Memory B cell (primary cell): ENCODE data around the gene CCDC74A.
"Not testable (repeated sequence)": the region's sequence is repeated elsewhere in the genome, so short reads cannot be mapped to it uniquely, and the experiment has no call there.

Source experiments
- ATAC-seq: fragments of 150-1000 bp; cut with Tn5 transposase; 2 replicates; pipeline ENCODE4 v1.10.0; 2021; ENCODE audit warnings: low read depth, mild to moderate bottlenecking, moderate library complexity
- DNase-seq, 2 donors: peaks; one replicate each; pipeline ENCODE4 v3.0.0; 2022; ENCODE audit warnings: low spot score in 2 of 2
- H3K27ac Mint-ChIP-seq: one replicate; pipeline ENCODE4 v1.8.0; 2022; ENCODE audit warnings: mild to moderate bottlenecking, moderate library complexity, mixed read lengths
- H3K27me3 Mint-ChIP-seq: one replicate; pipeline ENCODE4 v1.8.0; 2022; ENCODE audit warnings: mixed read lengths
- H3K36me3 Mint-ChIP-seq: one replicate; pipeline ENCODE4 v1.8.0; 2022; ENCODE audit warnings: mild to moderate bottlenecking, mixed read lengths
- H3K4me1 Mint-ChIP-seq: one replicate; pipeline ENCODE4 v1.8.0; 2022; ENCODE audit warnings: mixed read lengths
- H3K4me3 Mint-ChIP-seq: one replicate; pipeline ENCODE4 v1.8.0; 2022; ENCODE audit warnings: mild to moderate bottlenecking, moderate library complexity, mixed read lengths
- H3K9me3 Mint-ChIP-seq: one replicate; pipeline ENCODE4 v1.8.0; 2022; ENCODE audit warnings: mixed read lengths

CCDC74A gene

DNA sequence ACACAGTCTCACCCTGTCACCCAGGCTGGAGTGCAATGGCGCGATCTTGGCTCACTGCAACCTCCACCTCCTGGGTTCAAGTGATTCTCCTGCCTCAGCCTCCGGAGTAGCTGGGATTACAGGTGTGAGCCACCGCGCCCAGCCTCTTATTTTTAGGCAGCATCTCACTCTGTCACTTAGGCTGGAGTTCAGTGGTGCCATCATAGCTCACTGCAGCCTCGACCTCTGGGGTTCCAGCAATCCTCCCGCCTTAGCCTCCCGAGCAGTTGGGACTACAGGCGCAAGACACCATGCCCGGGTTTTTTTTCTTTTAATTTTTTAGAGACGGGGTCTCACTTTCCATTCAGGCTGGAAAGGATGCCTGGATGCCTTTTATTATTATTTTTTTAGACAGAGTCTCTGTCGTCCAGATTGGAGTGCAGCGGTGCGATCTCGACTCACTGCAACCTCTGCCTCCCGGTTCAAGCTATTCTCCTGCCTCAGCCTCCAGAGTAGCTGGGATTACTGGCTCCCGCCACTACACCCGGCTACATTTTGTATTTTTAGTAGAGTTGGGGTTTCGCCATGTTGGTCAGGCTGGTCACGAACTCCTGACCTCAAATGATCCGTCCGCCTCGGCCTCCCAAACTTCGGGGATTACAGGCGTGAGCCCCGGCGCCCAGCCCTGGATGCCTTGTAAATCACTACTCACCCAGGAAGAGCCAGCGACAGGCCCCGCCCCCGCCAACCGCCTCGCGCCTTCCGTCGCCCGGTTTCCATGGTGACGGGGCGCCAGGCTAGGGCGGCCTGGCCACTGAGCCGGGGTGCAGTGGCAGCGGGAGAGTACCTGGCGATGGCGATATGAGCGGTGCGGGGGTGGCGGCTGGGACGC, at the start of gene CCDC74A:
TSS of gene CCDC74A (plus strand) at position 758 of the 871 bp plus-strand sequence. CDS start at position 841, 83 bp downstream.
- DNase-seq = peak; percentile 66 to 68
- ATAC-seq = peak; percentile 95
- Mint-ChIP-seq H3K4me3 (peak within 1 kb of the TSS; percentile 85), H3K27ac (peak within 1 kb of the TSS; percentile 42)
- not testable (repeated sequence) for H3K4me1 Mint-ChIP-seq, H3K36me3 Mint-ChIP-seq, H3K27me3 Mint-ChIP-seq, H3K9me3 Mint-ChIP-seq

GRCh38 chr2:131478074-131478849, 49.4 kb upstream of the CCDC74A start:
- not testable (repeated sequence) for ATAC-seq, H3K27ac Mint-ChIP-seq, DNase-seq, H3K27me3 Mint-ChIP-seq, H3K9me3 Mint-ChIP-seq, H3K4me1 Mint-ChIP-seq, H3K36me3 Mint-ChIP-seq, H3K4me3 Mint-ChIP-seq

DNA sequence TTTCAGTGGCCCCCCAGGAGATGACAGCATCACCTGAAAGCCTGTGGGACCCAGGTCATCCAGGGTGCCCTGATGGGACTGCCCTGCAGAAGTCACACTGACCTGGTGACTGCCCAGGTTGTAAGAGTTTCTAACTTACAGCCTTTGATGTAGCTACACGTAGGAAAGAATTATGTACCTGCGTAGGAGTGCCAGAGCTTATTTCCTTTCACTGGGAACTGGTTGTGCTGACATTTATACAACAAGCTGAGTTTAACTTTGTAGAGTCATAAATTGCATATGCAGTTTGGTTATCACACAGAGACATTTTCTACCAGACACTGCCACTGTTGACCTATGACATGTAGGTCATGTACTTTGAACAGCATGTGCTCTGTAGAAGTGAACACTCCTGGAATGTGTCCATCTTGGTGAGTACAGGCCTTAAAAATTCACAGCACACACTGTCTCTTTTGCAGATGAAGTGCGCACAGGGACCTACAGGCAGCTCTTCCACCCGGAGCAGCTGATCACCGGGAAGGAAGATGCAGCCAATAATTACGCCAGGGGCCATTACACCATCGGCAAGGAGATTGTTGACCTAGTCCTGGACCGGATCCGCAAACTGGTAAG, 48.7 kb upstream of the CCDC74A start:
- H3K4me3 Mint-ChIP-seq, H3K36me3 Mint-ChIP-seq, ATAC-seq, H3K27ac Mint-ChIP-seq, H3K27me3 Mint-ChIP-seq, DNase-seq, H3K9me3 Mint-ChIP-seq, H3K4me1 Mint-ChIP-seq: not testable (repeated sequence)

DNA sequence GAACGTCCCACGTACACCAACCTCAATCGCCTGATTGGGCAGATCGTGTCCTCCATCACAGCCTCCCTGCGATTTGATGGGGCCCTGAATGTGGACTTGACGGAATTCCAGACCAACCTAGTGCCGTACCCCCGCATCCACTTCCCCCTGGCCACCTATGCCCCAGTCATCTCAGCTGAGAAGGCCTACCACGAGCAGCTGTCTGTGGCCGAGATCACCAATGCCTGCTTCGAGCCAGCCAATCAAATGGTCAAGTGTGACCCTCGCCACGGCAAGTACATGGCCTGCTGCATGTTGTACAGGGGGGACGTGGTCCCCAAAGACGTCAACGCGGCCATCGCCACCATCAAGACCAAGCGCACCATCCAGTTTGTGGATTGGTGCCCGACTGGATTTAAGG, 47.3 kb upstream of the CCDC74A start:
- not testable (repeated sequence) for H3K27ac Mint-ChIP-seq, H3K9me3 Mint-ChIP-seq, H3K27me3 Mint-ChIP-seq, ATAC-seq, H3K36me3 Mint-ChIP-seq, DNase-seq, H3K4me1 Mint-ChIP-seq, H3K4me3 Mint-ChIP-seq

DNA sequence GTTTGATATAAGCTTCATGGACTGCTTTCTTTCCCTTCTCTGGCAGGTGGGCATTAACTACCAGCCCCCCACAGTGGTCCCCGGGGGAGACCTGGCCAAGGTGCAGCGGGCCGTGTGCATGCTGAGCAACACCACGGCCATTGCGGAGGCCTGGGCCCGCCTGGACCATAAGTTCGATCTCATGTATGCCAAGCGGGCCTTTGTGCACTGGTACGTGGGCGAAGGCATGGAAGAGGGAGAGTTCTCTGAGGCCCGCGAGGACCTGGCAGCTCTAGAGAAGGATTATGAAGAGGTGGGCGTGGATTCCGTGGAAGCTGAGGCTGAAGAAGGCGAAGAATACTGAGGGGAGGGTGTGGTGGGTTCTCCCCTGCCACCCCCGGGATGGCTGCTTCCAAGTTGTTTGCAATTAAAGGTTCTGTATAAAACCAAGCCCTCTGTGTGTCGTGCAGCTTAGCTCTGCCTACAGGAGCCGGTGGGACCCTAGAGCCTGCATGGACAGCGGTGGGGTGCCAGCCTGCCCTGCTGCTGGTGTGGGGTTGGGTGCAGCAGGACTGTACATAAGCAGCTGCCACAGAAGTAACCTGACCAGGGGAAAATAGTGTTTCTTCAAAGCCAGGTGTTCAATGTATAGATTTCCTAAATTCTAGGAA, 45.1 kb upstream of the CCDC74A start:
- not testable (repeated sequence) for H3K4me1 Mint-ChIP-seq, H3K4me3 Mint-ChIP-seq, H3K27ac Mint-ChIP-seq, H3K27me3 Mint-ChIP-seq, ATAC-seq, H3K36me3 Mint-ChIP-seq, H3K9me3 Mint-ChIP-seq, DNase-seq

DNA sequence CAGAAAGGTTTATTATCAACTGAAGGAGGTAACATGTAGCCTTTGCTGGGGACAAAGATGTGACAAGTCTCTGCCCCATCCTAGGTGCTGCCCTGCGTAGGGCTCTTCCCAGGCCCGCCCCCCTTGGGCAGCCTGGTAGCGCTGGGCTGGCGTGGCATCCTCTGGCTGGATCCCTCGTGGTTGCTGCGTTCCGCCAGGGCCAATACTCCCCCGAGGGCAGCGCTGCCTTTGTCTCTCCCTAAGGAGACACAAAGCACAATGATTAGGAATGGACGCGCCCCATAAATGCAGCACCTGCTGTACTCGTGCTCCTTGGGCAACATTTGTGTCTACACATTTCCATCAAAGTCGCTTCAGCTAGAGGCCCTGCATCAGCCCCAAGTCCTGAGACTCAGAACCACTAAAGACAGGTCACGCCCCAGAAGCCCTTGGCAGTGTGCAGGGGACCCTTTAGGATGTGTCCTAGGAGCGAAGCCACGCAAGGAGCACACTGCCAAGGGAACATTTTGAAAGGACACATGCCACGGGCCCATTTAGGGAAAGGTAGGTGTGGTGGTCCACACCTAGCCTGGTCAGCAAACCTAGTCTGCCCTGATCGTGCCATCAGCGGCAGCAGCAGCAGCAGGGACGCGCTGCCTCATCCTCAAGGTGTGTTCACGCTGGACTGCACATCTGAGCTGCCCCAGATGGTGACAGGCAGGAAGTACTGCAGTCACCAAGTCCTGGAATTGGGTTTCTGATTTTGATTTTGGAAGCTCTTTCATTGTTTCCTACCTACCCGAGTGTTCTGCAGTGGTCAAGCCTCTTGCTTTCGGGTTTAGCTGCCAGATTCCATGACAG, 43.5 kb upstream of the CCDC74A start:
- not testable (repeated sequence) for H3K27ac Mint-ChIP-seq, DNase-seq, H3K27me3 Mint-ChIP-seq, H3K36me3 Mint-ChIP-seq, H3K4me1 Mint-ChIP-seq, ATAC-seq, H3K4me3 Mint-ChIP-seq, H3K9me3 Mint-ChIP-seq

DNA sequence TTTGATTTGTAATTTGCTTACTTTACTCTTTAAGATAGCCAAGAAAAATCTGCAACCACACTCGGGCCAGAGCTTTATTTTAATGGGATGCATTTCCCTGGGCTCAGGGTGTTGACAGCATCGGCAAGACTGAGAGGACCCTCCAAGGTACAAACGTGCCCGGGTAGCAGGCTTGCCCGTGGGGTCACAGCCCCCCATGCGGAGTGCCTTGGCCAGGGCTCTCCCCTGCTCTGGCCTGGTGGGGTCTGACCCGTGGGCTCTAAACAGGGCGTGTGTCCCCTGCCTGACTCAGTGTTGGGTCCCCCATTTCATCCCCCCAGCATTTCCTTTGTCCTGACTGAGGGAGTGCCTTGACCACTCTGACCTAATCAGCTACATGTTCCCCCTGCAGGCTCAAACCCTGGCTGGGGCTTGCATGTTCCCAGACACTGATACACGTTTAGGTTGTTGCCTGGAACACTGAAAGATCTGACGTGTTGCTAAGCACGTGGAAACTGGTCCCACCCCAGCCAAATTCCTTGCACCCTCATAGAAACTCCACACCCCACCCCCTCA, 42.7 kb upstream of the CCDC74A start:
- not testable (repeated sequence) for H3K4me1 Mint-ChIP-seq, H3K36me3 Mint-ChIP-seq, DNase-seq, H3K27me3 Mint-ChIP-seq, ATAC-seq, H3K27ac Mint-ChIP-seq, H3K9me3 Mint-ChIP-seq, H3K4me3 Mint-ChIP-seq

DNA sequence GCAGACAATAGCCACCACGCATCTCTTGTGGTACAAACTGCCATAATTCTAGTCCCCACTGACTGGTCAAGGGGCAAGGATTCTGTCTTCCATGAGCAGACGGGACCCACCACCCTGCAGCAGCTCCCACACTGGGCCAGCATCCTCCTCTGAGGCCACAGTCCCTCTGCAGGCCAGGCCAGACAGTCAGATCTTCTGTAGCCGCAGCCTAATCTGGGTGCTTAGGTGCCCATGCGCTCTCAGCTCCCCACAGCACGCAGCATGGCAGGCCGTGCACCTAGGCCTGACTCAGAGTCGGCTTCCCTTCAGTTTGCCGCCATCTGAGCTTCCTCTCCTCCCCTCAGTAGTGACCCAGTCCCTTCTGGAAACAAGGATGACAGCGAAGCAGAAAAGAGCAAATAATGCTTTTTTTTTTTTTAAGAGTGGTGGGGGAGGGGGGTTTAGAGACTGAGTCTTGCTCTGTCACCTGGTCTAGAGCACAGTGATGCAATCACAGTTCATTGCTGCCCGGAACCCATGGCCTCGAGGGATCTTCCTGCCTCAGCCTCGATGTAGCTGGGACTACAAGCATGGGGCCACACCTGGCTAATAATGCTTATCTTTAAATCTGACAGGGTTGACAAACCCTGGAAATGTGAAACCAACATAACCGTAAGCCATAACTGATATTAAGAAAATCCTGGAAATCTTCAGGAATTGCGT, 41.3 kb upstream of the CCDC74A start:
- H3K36me3 Mint-ChIP-seq = not testable (repeated sequence)

DNA sequence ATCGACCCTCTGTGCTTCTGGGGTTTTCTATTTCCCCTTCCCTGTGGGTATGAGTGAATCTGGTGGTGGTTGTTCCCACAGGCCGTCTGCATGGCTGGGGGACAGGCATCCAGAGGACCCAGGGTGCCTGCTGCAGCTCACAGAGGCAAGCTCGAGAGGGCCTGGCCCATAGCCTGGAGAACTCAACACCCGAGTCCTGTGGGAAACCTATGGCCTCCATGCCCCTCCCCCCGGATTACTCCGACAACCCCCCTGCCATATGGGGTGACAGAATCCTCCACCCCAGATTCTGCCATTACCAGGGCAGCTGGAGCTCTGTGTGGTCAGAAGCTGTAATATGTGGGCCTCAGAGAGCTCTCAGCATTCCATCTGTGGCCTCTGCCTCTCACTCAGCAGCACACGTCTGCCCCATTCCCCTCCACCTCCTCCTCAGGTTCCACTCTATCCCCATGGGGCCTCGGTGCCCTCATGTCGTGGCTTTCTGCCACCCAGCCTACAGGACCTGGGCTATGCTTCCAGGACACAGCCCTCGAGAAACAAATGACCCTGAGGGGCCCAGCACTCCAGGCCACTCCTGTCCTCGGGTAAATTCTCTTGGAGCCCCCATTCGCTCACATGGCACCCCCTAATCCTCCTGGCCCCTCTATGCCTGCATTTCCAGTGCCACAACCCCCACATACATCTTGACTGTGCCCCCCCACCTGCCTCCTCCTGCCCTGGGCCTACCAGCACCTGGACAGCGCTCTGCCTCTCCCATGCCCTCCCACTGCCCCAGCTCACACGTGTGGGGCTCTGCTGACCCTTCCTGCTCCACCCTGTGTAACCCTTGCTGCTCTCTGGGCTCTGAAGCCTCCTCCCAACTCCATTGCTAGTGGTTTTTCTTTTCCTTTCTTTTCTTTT, 39.1 kb upstream of the CCDC74A start:
- no peak for ATAC-seq
- no peaks in the 10 kb centered on the region for H3K36me3 Mint-ChIP-seq
- H3K27me3 Mint-ChIP-seq = no peaks in the 10 kb centered on the region
- H3K4me3 Mint-ChIP-seq = no peak overlapping the region
- H3K9me3 Mint-ChIP-seq = no peaks in the 10 kb centered on the region
- H3K27ac Mint-ChIP-seq = no peak overlapping the region
- peaks cover 16% of the 10 kb centered on the region for H3K4me1 Mint-ChIP-seq
- DNase-seq = no peak

More for the DNA sequence above, 41.3 kb upstream of the CCDC74A start:
- not testable (repeated sequence) for DNase-seq, ATAC-seq, H3K4me3 Mint-ChIP-seq, H3K27me3 Mint-ChIP-seq, H3K9me3 Mint-ChIP-seq, H3K27ac Mint-ChIP-seq
- peaks cover 13% of the 10 kb centered on the region for H3K4me1 Mint-ChIP-seq

GRCh38 chr2:131490616-131491468, 36.8 kb upstream of the CCDC74A start:
- Mint-ChIP-seq H3K4me1 (peaks cover 22% of the 10 kb centered on the region), H3K4me3 (peak overlapping the region; percentile 87), H3K27ac (peak overlapping the region; percentile 47)
- ATAC-seq, H3K9me3 Mint-ChIP-seq, H3K36me3 Mint-ChIP-seq, DNase-seq, H3K27me3 Mint-ChIP-seq: not testable (repeated sequence)

GRCh38 chr2:131491469-131491836, 36.2 kb upstream of the CCDC74A start:
- peak overlapping the region; percentile 47 for H3K27ac Mint-ChIP-seq
- H3K27me3 Mint-ChIP-seq, ATAC-seq, H3K36me3 Mint-ChIP-seq, DNase-seq, H3K9me3 Mint-ChIP-seq: not testable (repeated sequence)
- peak overlapping the region; percentile 87 for H3K4me3 Mint-ChIP-seq
- H3K4me1 Mint-ChIP-seq = peaks cover 22% of the 10 kb centered on the region
